GM12878 (cell line): ENCODE measurements around the gene SGCD. TPM values are rescaled to one million over a fixed set of nuclear protein-coding genes. Genes with fewer than 3 reads are reported as not detected.

Experiments
- ATAC-seq: fragments of 200-7000 bp; cut with Tn5 transposase; 3 replicates; pipeline ENCODE4 v1.9.1; 2020; ENCODE audit warnings: mild to moderate bottlenecking, moderate library complexity
- BruUV-seq: library from RNA; stranded (reverse); fragments of 400-500 nt; replicated peaks from 2 replicates; lab custom pipeline; 2021; lab: Mats Ljungman, UMichigan
- CTCF ChIA-PET: fragments of 300-600 bp; sonication (Branson Sonifier 250); formaldehyde crosslinking; extraction: SDS; loops from one replicate; lab custom pipeline; 2021; ENCODE audit warnings: inconsistent platforms; lab: Yijun Ruan, JAX
- POLR2A ChIA-PET: fragments of 350-600 bp; formaldehyde crosslinking; extraction: SDS; loops from one replicate; lab custom pipeline; 2021; ENCODE audit warnings: inconsistent platforms; lab: Charles Lee
- RAD21 ChIA-PET: fragments of 300-600 bp; sonication (Branson Sonifier 250); formaldehyde crosslinking; loops from one replicate; lab custom pipeline; 2023; ENCODE audit warnings: antibody characterized with exemption; ENCODE audit not compliant: unreplicated experiment; lab: Charles Lee
- SMC1A ChIA-PET: fragments of 300-600 bp; sonication (Branson Sonifier 250); formaldehyde crosslinking; loops from one replicate; lab custom pipeline; 2023; ENCODE audit not compliant: unreplicated experiment, uncharacterized antibody; lab: Charles Lee
- DNase-seq: peaks from one replicate; pipeline ENCODE4 v3.0.0-alpha.2; 2011; ENCODE audit warnings: low read depth, low spot score
- FAIRE-seq: peaks from 3 replicates; lab custom pipeline; 2011; peaks lifted over from hg19 to GRCh38; lab: Jason Lieb, UNC
- H2AFZ ChIP-seq: 2 replicates; pipeline ENCODE4 v1.6.0; 2011; ENCODE audit warnings: low read depth, low read length, control low read depth; ENCODE audit not compliant: control insufficient read depth
- H3K27ac ChIP-seq: 2 replicates; pipeline ENCODE4 v1.5.1; 2011; ENCODE audit warnings: control low read depth; ENCODE audit not compliant: control insufficient read depth, insufficient read depth
- H3K27me3 ChIP-seq, 2 experiments: replicated peaks in 1 of 2; 2 replicates each; pipeline versions ENCODE4 v1.6.0 to v1.6.1; 2011; ENCODE audit warnings: low read length in 1 of 2; ENCODE audit not compliant: control insufficient read depth in 2 of 2, insufficient read depth in 2 of 2
- H3K36me3 ChIP-seq, 2 experiments: 2 replicates each; pipeline ENCODE4 v1.5.1; 2011; ENCODE audit warnings: low read length in 1 of 2; ENCODE audit not compliant: control insufficient read depth in 2 of 2, insufficient read depth in 2 of 2
- H3K4me1 ChIP-seq: 2 replicates; pipeline ENCODE4 v1.6.1; 2011; ENCODE audit warnings: mild to moderate bottlenecking, low read length, moderate library complexity, mixed read lengths; ENCODE audit not compliant: control insufficient read depth, insufficient read depth
- H3K4me2 ChIP-seq: 2 replicates; pipeline ENCODE4 v1.6.0; 2011; ENCODE audit warnings: control low read depth; ENCODE audit not compliant: control insufficient read depth, insufficient read depth
- H3K4me3 ChIP-seq: fragments of 200-600 bp; sonication (generic); 2 replicates; pipeline ENCODE4 v1.5.1; 2016
- H3K79me2 ChIP-seq: 2 replicates; pipeline ENCODE4 v1.6.0; 2011; ENCODE audit warnings: low read length; ENCODE audit not compliant: control insufficient read depth, insufficient read depth
- H3K9ac ChIP-seq: 2 replicates; pipeline ENCODE4 v1.8.0; 2011; ENCODE audit warnings: low read length, control low read depth, mixed read lengths; ENCODE audit not compliant: control insufficient read depth, insufficient read depth
- H3K9me3 ChIP-seq: replicated peaks from 3 replicates; pipeline ENCODE4 v1.5.1; 2011; ENCODE audit warnings: mild to moderate bottlenecking, low read length; ENCODE audit not compliant: control insufficient read depth, insufficient read depth
- H4K20me1 ChIP-seq: 2 replicates; pipeline ENCODE4 v1.6.0; 2011; ENCODE audit not compliant: control insufficient read depth, insufficient read depth
- BCL11A ChIP-seq: IDR thresholded peaks from 2 replicates; pipeline ENCODE4 v1.6.1; 2011; ENCODE audit warnings: low read depth, low read length
- CHD2 ChIP-seq: IDR thresholded peaks from 2 replicates; pipeline ENCODE4 v1.6.1; 2011; ENCODE audit warnings: low read depth, low read length, improper control_type of control experiment, borderline replicate concordance
- DPF2 ChIP-seq: fragments of 450-650 bp; IDR thresholded peaks from 2 replicates; pipeline ENCODE4 v1.6.1; 2017; ENCODE audit warnings: mild to moderate bottlenecking
- FOXK2 ChIP-seq: fragments of 450-650 bp; IDR thresholded peaks from 2 replicates; pipeline ENCODE4 v1.6.1; 2017; ENCODE audit warnings: mild to moderate bottlenecking, moderate library complexity
- IKZF1 ChIP-seq: fragments of 450-650 bp; conservative IDR thresholded peaks from 2 replicates; pipeline ENCODE4 v1.6.1; 2017; ENCODE audit warnings: antibody characterized with exemption, mild to moderate bottlenecking
- JUNB ChIP-seq: IDR thresholded peaks from 2 replicates; pipeline ENCODE4 v1.6.1; 2016; ENCODE audit warnings: antibody characterized with exemption, mild to moderate bottlenecking
- PAX5 ChIP-seq: IDR thresholded peaks from 2 replicates; pipeline ENCODE4 v1.6.1; 2011; ENCODE audit warnings: low read depth, low read length, borderline replicate concordance
- RB1 ChIP-seq: fragments of 450-650 bp; formaldehyde crosslinking; IDR thresholded peaks from 2 replicates; pipeline ENCODE4 v1.6.1; 2017; ENCODE audit warnings: mild to moderate bottlenecking, borderline replicate concordance
- RELA ChIP-seq: fragments of 450-650 bp; IDR thresholded peaks from 2 replicates; pipeline ENCODE4 v1.8.0; 2014; ENCODE audit warnings: borderline replicate concordance; ENCODE audit not compliant: partially characterized antibody
- SIX5 ChIP-seq: IDR thresholded peaks from 2 replicates; pipeline ENCODE4 v1.6.1; 2011; ENCODE audit warnings: mild to moderate bottlenecking, low read depth, low read length, moderate library complexity; ENCODE audit not compliant: severe bottlenecking
- SMARCA5 ChIP-seq: fragments of 450-650 bp; IDR thresholded peaks from 2 replicates; pipeline ENCODE4 v1.6.1; 2017; ENCODE audit warnings: mild to moderate bottlenecking
- SP1 ChIP-seq: IDR thresholded peaks from one replicate; pipeline ENCODE4 v1.6.1; 2011; ENCODE audit warnings: low read depth, low read length
- SRF ChIP-seq, 2 experiments: IDR thresholded peaks; 2 replicates each; pipeline ENCODE4 v1.6.1; 2011; ENCODE audit warnings: low read depth in 2 of 2, low read length in 2 of 2, mild to moderate bottlenecking in 1 of 2, moderate library complexity in 1 of 2
- ZNF274 ChIP-seq: IDR thresholded peaks from one replicate; pipeline ENCODE4 v1.8.0; 2011; ENCODE audit not compliant: insufficient read length, insufficient read depth
- WGBS: methylation state at CpG from one replicate; pipeline ENCODE4 v1.1.6; 2016; ENCODE audit warnings: low lambda C conversion rate; ENCODE audit not compliant: insufficient replicate concordance, insufficient coverage; ENCODE audit errors: missing lambda C conversion rate; 5-methylcytosine and 5-hydroxymethylcytosine counted together
- in situ Hi-C: fragments of 300-500 bp; cut with MboI; formaldehyde crosslinking; loops from 9 replicates; pipeline ENCODE4 v1.14.3; 2018; ENCODE audit warnings: mixed read lengths
- intact Hi-C: fragments of 100-400 bp; cut with micrococcal nuclease; formaldehyde crosslinking; loops from one replicate; pipeline ENCODE4 v1.14.2; 2022; ENCODE audit not compliant: unreplicated experiment
- polyA plus RNA-seq, 11 experiments: library from polyadenylated mRNA; depleted of rRNA in 4 of 11; unstranded in 6 of 11; stranded (reverse) in 5 of 11; fragments of >200 nt; fragmentation: Nextera tagmentation in 4 of 11; fragmentation: Illumina TruSeq in 1 of 11; extraction: Ambion mirVana in 4 of 11; extraction: Trizol in 1 of 11; gene quantifications; 1 replicate in 1 of 11; 2 replicates in 10 of 11; pipeline versions ENCODE4 v1.2.1 to v1.2.3, GENCODE V29; 2011 to 2016; ENCODE audit warnings: inconsistent platforms in 2 of 11, missing spikeins in 2 of 11, low read depth in 1 of 11
- total RNA-seq, 4 experiments: library from RNA; depleted of rRNA in 3 of 4; stranded (reverse); fragments of >200 nt in 3 of 4; fragmentation: Illumina TruSeq in 1 of 4; extraction: Trizol in 1 of 4; gene quantifications; 2 replicates each; pipeline versions ENCODE4 v1.2.1 to v1.2.3, GENCODE V29; 2013 to 2021
- TF ChIP-seq, protein P1 (sequence below): fragments of 450-650 bp; IDR thresholded peaks from 2 replicates; pipeline ENCODE4 v1.6.1; 2017; ENCODE audit warnings: borderline replicate concordance
- TF ChIP-seq, protein P2 (sequence below): IDR thresholded peaks from 2 replicates; pipeline ENCODE4 v1.6.1; 2012; ENCODE audit warnings: low read depth, low read length, improper control_type of control experiment
- TF ChIP-seq, protein P3 (sequence below): IDR thresholded peaks from 2 replicates; pipeline ENCODE4 v1.6.1; 2012; ENCODE audit warnings: low read depth, low read length, improper control_type of control experiment

The SGCD gene
- total and polyA plus RNA-seq, 10 of the 15 experiments (the other 5 are each of a cell fraction or from before 2014, with no cell fraction given), result 0.06 TPM; not detected in 9

DNA sequence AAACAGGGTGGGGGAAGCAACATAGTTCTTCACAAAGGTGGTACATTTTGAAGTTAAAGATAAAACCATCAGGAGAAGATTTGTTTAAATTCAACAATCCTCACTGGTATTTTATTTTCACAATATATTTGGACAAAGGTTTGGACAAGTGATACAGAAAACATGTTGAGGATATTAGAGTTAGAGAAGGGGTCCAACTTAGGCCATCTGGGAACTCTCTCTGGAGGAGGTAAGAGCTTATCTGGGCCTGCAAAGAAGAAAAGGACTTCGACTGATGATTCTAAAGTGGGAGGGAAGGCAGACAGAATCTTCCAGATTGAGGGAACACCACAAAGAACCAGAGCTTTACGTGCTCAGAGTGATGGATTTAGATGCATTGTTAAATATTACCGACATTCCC is 58.5 kb downstream of the SGCD start:
- ChIA-PET CTCF (interaction anchor here (1.5 kb wide), 1 partner anchor 10 kb away, joined by 3 read pairs; no protein-coding TSS in a partner anchor), RAD21 (no interaction called here), POLR2A (no interaction called here), SMC1A (interaction anchor here (0.7 kb wide), 1 partner anchor 441 kb away, joined by 3 read pairs; no protein-coding TSS in a partner anchor)
- H4K20me1 ChIP-seq, result no peaks in the 10 kb centered on the region
- TF ChIP-seq PAX5 (no peak), DPF2 (no peak), BCL11A (no peak), SP1 (no peak), JUNB (no peak), SIX5 (no peak)
- TF ChIP-seq, protein P1, sequence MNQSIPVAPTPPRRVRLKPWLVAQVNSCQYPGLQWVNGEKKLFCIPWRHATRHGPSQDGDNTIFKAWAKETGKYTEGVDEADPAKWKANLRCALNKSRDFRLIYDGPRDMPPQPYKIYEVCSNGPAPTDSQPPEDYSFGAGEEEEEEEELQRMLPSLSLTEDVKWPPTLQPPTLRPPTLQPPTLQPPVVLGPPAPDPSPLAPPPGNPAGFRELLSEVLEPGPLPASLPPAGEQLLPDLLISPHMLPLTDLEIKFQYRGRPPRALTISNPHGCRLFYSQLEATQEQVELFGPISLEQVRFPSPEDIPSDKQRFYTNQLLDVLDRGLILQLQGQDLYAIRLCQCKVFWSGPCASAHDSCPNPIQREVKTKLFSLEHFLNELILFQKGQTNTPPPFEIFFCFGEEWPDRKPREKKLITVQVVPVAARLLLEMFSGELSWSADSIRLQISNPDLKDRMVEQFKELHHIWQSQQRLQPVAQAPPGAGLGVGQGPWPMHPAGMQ, result no peak
- in situ Hi-C loops, result no loop called here
- no peak overlapping the region for H3K9ac ChIP-seq
- WGBS, result 38% methylated on average over 3 of the region's 3 CpGs
- no peak for ATAC-seq
- H3K27ac ChIP-seq, result no peak overlapping the region
- intact Hi-C loops, result no loop called here
- H3K27me3 ChIP-seq, result no peaks in the 10 kb centered on the region
- H3K9me3 ChIP-seq, result no peaks in the 10 kb centered on the region
- no TSS peak for BruUV-seq
- H3K79me2 ChIP-seq, result no peaks in the 10 kb centered on the region
- no peak for FAIRE-seq
- H3K4me3 ChIP-seq, result no peak overlapping the region
- H2AFZ ChIP-seq, result no peak overlapping the region
- no peak overlapping the region for H3K4me2 ChIP-seq
- DNase-seq, result no peak
- no peaks in the 10 kb centered on the region for H3K36me3 ChIP-seq
- H3K4me1 ChIP-seq, result no peaks in the 10 kb centered on the region

DNA sequence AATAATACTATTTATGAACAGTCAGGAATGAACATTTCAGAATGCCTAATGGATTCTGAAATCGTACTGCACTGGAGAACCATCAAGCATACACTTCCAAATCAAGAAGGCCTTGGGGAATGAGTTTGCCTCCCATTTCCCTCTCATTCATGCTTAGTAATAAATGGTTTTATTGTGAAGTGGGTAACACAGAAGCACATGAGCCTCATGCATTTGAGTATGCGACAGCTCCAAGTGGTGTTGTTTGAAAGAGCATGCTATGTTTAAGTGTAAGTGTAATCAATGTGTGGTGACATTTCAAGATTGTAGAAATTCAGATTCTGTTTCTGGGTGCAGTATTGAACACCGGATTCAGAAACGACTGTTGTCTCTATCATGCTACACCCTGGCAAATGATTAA is 60.0 kb downstream of the SGCD start:
- RAD21 ChIA-PET, result no interaction called here
- FAIRE-seq (no peak), DNase-seq (no peak), ATAC-seq (no peak)
- Histone ChIP-seq H4K20me1 (no peaks in the 10 kb centered on the region), H3K27me3 (no peaks in the 10 kb centered on the region), H3K4me2 (no peak overlapping the region), H3K9me3 (no peaks in the 10 kb centered on the region), H3K36me3 (no peaks in the 10 kb centered on the region), H3K9ac (no peak overlapping the region), H3K27ac (no peak overlapping the region), H3K79me2 (no peaks in the 10 kb centered on the region), H2AFZ (no peak overlapping the region), H3K4me1 (no peaks in the 10 kb centered on the region), H3K4me3 (no peak overlapping the region)
- CTCF ChIA-PET, result no interaction called here
- WGBS, result 61% methylated on average over 4 of the region's 4 CpGs
- in situ Hi-C loops (no loop called here), intact Hi-C loops (no loop called here)
- POLR2A ChIA-PET, result interaction anchor here (0.6 kb wide), 1 partner anchor 1450 kb away, joined by 3 read pairs; no protein-coding TSS in a partner anchor
- SMC1A ChIA-PET, result interaction anchor here (0.6 to 1.5 kb wide), 2 partner anchors 11 to 63 kb away, joined by 3 to 6 read pairs; no protein-coding TSS in a partner anchor
- BruUV-seq, result no TSS peak
- no peak for TF ChIP-seq RB1
- TF ChIP-seq SRF (IDR thresholded peaks at IDR 0.05; ENCODE audit: low read depth in 2 of 2, low read length in 2 of 2), result no peak
- TF ChIP-seq FOXK2, result no peak
- TF ChIP-seq ZNF274, result no peak
- TF ChIP-seq, protein P2, sequence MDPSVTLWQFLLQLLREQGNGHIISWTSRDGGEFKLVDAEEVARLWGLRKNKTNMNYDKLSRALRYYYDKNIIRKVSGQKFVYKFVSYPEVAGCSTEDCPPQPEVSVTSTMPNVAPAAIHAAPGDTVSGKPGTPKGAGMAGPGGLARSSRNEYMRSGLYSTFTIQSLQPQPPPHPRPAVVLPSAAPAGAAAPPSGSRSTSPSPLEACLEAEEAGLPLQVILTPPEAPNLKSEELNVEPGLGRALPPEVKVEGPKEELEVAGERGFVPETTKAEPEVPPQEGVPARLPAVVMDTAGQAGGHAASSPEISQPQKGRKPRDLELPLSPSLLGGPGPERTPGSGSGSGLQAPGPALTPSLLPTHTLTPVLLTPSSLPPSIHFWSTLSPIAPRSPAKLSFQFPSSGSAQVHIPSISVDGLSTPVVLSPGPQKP, result no peak
- no peak for TF ChIP-seq SMARCA5
- no peak for TF ChIP-seq IKZF1
- TF ChIP-seq RELA, result no peak
- TF ChIP-seq CHD2, result no peak
- TF ChIP-seq, protein P3, sequence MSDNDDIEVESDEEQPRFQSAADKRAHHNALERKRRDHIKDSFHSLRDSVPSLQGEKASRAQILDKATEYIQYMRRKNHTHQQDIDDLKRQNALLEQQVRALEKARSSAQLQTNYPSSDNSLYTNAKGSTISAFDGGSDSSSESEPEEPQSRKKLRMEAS, result no peak
